ENCODE data around the gene VIPR2. TPM values are rescaled to one million over a fixed set of nuclear protein-coding genes. Genes with fewer than 3 reads are reported as not detected.

The VIPR2 gene
- total RNA-seq, 3 donors from 2014 or later, result 0.48 to 14.0 (median 4.6) TPM

DNA sequence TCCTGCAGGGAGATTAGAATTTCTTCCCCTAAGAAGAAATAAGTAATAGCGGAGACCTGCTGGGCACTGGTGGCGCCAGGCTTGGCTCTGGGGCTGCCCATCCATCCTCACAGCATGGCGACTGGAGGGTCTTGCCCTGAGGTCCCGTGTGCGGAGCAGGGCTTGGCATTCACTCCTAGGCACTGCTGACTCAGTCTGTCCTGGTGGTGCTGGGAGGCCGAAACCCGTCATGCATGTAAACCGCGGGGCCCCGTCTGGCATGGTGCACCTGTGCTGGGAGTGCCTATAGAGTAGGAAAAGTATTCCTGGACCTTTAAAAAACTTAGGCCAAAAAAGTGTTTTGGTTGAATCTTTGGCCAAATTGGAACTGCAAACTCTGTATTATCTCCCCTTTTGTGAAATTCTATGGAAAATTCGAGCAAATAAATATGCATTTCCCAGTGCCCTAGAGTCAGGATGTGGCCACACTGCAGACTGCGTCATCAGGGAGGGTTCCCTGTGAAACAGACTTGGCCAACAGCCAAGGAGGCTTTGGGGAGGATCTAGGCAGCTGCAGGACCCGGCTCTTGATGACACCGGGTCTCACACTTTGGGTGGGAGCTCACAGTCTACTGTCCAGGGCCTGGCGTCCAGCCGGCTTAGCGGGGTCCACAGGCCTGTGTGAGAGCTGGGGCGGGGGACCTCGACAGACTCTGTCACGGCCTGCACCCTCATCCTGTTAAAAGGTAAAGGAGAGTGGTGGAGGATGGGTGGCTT lies 122.3 kb downstream of the VIPR2 start:
- intact Hi-C loops (cut with DNase I; ENCODE audit: low total_unique reads), result no loop called here
- Histone ChIP-seq H3K27me3 (no peaks in the 10 kb centered on the region), H3K27ac (no peak overlapping the region), H3K36me3 (no peaks in the 10 kb centered on the region), H3K4me1 (no peaks in the 10 kb centered on the region), H3K9me3 (no peaks in the 10 kb centered on the region), H3K4me3 (no peak overlapping the region)
- no peak for TF ChIP-seq POLR2A (IDR thresholded peaks at IDR 0.05)
- no peak for TF ChIP-seq POLR2AphosphoS5 (IDR thresholded peaks at IDR 0.05)
- TF ChIP-seq CTCF (IDR thresholded peaks at IDR 0.05), result no peak
- peak in 1 of 2 donors; percentile 39 for DNase-seq (ENCODE audit: low spot score in 2 of 2)

GRCh38 chr7:159020987-159021386 lies 123.7 kb downstream of the VIPR2 start:
- H3K36me3 ChIP-seq, result no peaks in the 10 kb centered on the region
- H3K4me3 ChIP-seq, result no peak overlapping the region
- no peaks in the 10 kb centered on the region for H3K4me1 ChIP-seq
- intact Hi-C loops (cut with DNase I; ENCODE audit: low total_unique reads), result no loop called here
- H3K9me3 ChIP-seq, result no peaks in the 10 kb centered on the region
- H3K27ac ChIP-seq, result no peak overlapping the region
- peak in 1 of 2 donors; percentile 24 for DNase-seq (ENCODE audit: low spot score in 2 of 2)
- H3K27me3 ChIP-seq, result no peaks in the 10 kb centered on the region
- TF ChIP-seq POLR2AphosphoS5 (IDR thresholded peaks at IDR 0.05), result no peak
- TF ChIP-seq CTCF (IDR thresholded peaks at IDR 0.05), result no peak
- no peak for TF ChIP-seq POLR2A (IDR thresholded peaks at IDR 0.05)

GRCh38 chr7:159019111-159019510 lies 125.6 kb downstream of the VIPR2 start:
- Histone ChIP-seq H3K27me3 (no peaks in the 10 kb centered on the region), H3K27ac (peak overlapping the region; percentile 48 to 50), H3K4me3 (no peak overlapping the region), H3K9me3 (no peaks in the 10 kb centered on the region), H3K4me1 (peaks cover 9 to 13% of the 10 kb centered on the region in 2 donors), H3K36me3 (no peaks in the 10 kb centered on the region)
- peak in 1 of 2 donors; percentile 76 for DNase-seq (ENCODE audit: low spot score in 2 of 2)
- TF ChIP-seq CTCF (IDR thresholded peaks at IDR 0.05), result no peak
- TF ChIP-seq POLR2A (IDR thresholded peaks at IDR 0.05), result no peak
- intact Hi-C loops (cut with DNase I; ENCODE audit: low total_unique reads), result no loop called here

DNA sequence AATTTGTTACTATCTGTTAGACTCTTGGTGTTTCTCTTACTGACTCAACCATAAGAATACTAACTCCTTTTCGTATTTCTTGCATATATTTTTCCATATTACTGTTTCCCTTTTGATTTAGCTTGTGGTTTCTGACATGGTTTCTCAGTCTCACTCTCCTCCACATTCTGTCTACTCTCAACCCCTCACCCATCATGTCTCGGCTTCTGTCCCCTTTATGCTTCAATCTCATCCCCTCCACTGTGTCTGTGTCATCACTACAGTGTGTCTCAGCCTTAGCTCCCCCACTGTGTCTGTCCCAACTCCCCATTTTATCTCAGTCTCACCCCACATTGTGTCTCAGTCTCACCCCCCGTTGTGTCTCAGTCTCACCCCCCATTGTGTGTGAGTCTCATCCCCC lies 126.9 kb downstream of the VIPR2 start:
- TF ChIP-seq POLR2AphosphoS5 (IDR thresholded peaks at IDR 0.05) (no peak), POLR2A (IDR thresholded peaks at IDR 0.05) (no peak), CTCF (IDR thresholded peaks at IDR 0.05) (no peak)

GRCh38 chr7:159017210-159017609 lies 127.5 kb downstream of the VIPR2 start:
- Histone ChIP-seq H3K36me3 (no peaks in the 10 kb centered on the region), H3K9me3 (no peaks in the 10 kb centered on the region), H3K27ac (peak overlapping the region in 1 of 2 donors; percentile 25), H3K4me1 (peaks cover 9 to 18% of the 10 kb centered on the region in 2 donors), H3K4me3 (no peak overlapping the region), H3K27me3 (no peaks in the 10 kb centered on the region)
- TF ChIP-seq POLR2AphosphoS5 (IDR thresholded peaks at IDR 0.05), result no peak
- TF ChIP-seq POLR2A (IDR thresholded peaks at IDR 0.05), result no peak
- no peak for TF ChIP-seq CTCF (IDR thresholded peaks at IDR 0.05)
- intact Hi-C loops (cut with DNase I; ENCODE audit: low total_unique reads), result no loop called here
- DNase-seq (ENCODE audit: low spot score in 2 of 2), result no peak

More for the DNA sequence above, 126.9 kb downstream of the VIPR2 start:
- H3K27me3 ChIP-seq, result no peaks in the 10 kb centered on the region
- DNase-seq (ENCODE audit: low spot score in 2 of 2), result no peak
- H3K36me3 ChIP-seq, result no peaks in the 10 kb centered on the region
- H3K9me3 ChIP-seq, result no peaks in the 10 kb centered on the region
- no peak overlapping the region for H3K4me3 ChIP-seq
- peak overlapping the region in 1 of 2 donors; percentile 25 for H3K27ac ChIP-seq
- peaks cover 9 to 18% of the 10 kb centered on the region in 2 donors for H3K4me1 ChIP-seq
- intact Hi-C loops (cut with DNase I; ENCODE audit: low total_unique reads), result no loop called here
